ENCODE measurements around the gene TCTA. TPM values are rescaled to one million over a fixed set of nuclear protein-coding genes. Genes with fewer than 3 reads are reported as not detected.

TCTA gene
- total and polyA plus RNA-seq, 2 of the 8 experiments (the other 6 are each of a cell fraction or from before 2014, with no cell fraction given), result 6.2 to 11.0 TPM

GRCh38 chr3:49388289-49388820, 23.9 kb upstream of the TCTA start:
- H3K9me3 ChIP-seq (ENCODE audit: insufficient read depth in 2 of 2, low read depth in 1 of 2, low read length in 1 of 2), result no peaks in the 10 kb centered on the region
- H3K27ac ChIP-seq (ENCODE audit: low read depth, low read length), result no peak overlapping the region
- H3K23me2 ChIP-seq (ENCODE audit: low read depth, low read length), result 0 out of 2 replicates have a peak, but pooled peaks cover 2% of the 10 kb centered on the region
- peaks cover 9 to 95% of the 10 kb centered on the region in 2 experiments for H3K79me2 ChIP-seq (ENCODE audit: control insufficient read depth in 1 of 2, insufficient read depth in 2 of 2, low read length in 2 of 2)
- peaks cover 13% of the 10 kb centered on the region for H3K79me1 ChIP-seq (ENCODE audit: low read depth, low read length)
- no peak for TF ChIP-seq GABPA (IDR thresholded peaks at IDR 0.05; ENCODE audit: borderline replicate concordance, insufficient read depth, low read length)
- TF ChIP-seq JUND (IDR thresholded peaks at IDR 0.05; ENCODE audit: low read length), result no peak
- no peak for TF ChIP-seq CBX5 (IDR thresholded peaks at IDR 0.05; ENCODE audit: low read depth, low read length)
- no peak for TF ChIP-seq BCL11A (IDR thresholded peaks at IDR 0.05; ENCODE audit: low read depth in 2 of 2, low read length in 2 of 2)
- no peak overlapping the region for H4K5ac ChIP-seq (ENCODE audit: insufficient read length, low read depth, low read length)
- FAIRE-seq (no peak), DNase-seq (ENCODE audit: low read depth in 1 of 2, low spot score in 2 of 2) (no peak)
- no peak overlapping the region for H3K4me2 ChIP-seq (ENCODE audit: insufficient read depth in 1 of 2, low read depth in 2 of 2, low read length in 2 of 2)
- H4K20me1 ChIP-seq (replicated peaks in 1 of 2; ENCODE audit: control insufficient read depth in 1 of 2, insufficient read depth in 2 of 2, low read length in 2 of 2), result peaks cover 6 to 22% of the 10 kb centered on the region in 2 experiments
- no peak overlapping the region for H2AK5ac ChIP-seq (ENCODE audit: low read depth, low read length)
- H3K18ac ChIP-seq (ENCODE audit: extremely low read depth, low read length), result no peak overlapping the region
- H3K56ac ChIP-seq (replicated peaks; ENCODE audit: insufficient read length, low read depth, low read length), result no peak overlapping the region
- H2BK20ac ChIP-seq (ENCODE audit: low read length), result no peak overlapping the region
- CTCF ChIA-PET (ENCODE audit: partially characterized antibody), result interaction anchor here (0.6 to 1.6 kb wide), 3 partner anchors 13 to 649 kb away, joined by 3 to 4 read pairs (median 3); no protein-coding TSS in a partner anchor
- H3K4me1 ChIP-seq (replicated peaks in 1 of 4; ENCODE audit: control insufficient read depth in 3 of 4, insufficient read depth in 4 of 4, low read length in 3 of 4), result no peaks in the 10 kb centered on the region
- no peak overlapping the region for H4K91ac ChIP-seq (replicated peaks; ENCODE audit: insufficient read length, low read length)
- no peak overlapping the region for H3K4me3 ChIP-seq (ENCODE audit: extremely low read depth in 1 of 4, insufficient read depth in 2 of 4, low read depth in 3 of 4, low read length in 4 of 4)
- WGBS, 2 experiments (ENCODE audit: extremely low coverage in 1 of 2, insufficient coverage in 1 of 2, insufficient read length in 1 of 2, insufficient replicate concordance in 2 of 2, low coverage in 1 of 2, low lambda C conversion rate in 2 of 2, missing lambda C conversion rate in 1 of 2), result 96% methylated on average over 1 of the region's 1 CpG; no CpG with 5 or more reads in 1 of the 2 experiments
- no peak overlapping the region for H2AFZ ChIP-seq (ENCODE audit: low read length)
- no peak overlapping the region for H3K4ac ChIP-seq (replicated peaks; ENCODE audit: insufficient read length, low read depth, low read length)
- no peaks in the 10 kb centered on the region; a peak in 1 of 8 replicates for H3K36me3 ChIP-seq (ENCODE audit: control insufficient read depth in 2 of 4, insufficient read depth in 4 of 4, low read length in 3 of 4)
- H3K23ac ChIP-seq (ENCODE audit: insufficient read length), result no peak overlapping the region
- H2BK120ac ChIP-seq (replicated peaks; ENCODE audit: low read depth, low read length), result no peak overlapping the region
- H4K8ac ChIP-seq (ENCODE audit: extremely low read depth, insufficient read depth, low read length), result no peak overlapping the region
- no peaks in the 10 kb centered on the region for H3K27me3 ChIP-seq (replicated peaks in 1 of 4; ENCODE audit: control insufficient read depth in 3 of 4, extremely low read depth in 1 of 4, insufficient read depth in 3 of 4, low read length in 3 of 4)
- POLR2A ChIA-PET (ENCODE audit: partially characterized antibody), result interaction anchor here (0.7 to 1.8 kb wide), 5 partner anchors 8 to 48 kb away, joined by 3 to 7 read pairs (median 3); partner anchors contain the start of genes GPX1, NICN1, RHOA and TCTA
- H3K14ac ChIP-seq (ENCODE audit: insufficient read length), result no peak overlapping the region
- H2BK5ac ChIP-seq (ENCODE audit: low read depth, low read length), result no peak overlapping the region
- no peak overlapping the region for H3K9ac ChIP-seq (replicated peaks in 1 of 4; ENCODE audit: extremely low read depth in 1 of 4, low read depth in 3 of 4, low read length in 3 of 4)
- H2BK12ac ChIP-seq (ENCODE audit: low read depth, low read length), result no peak overlapping the region
- H2BK15ac ChIP-seq (ENCODE audit: low read length), result no peak overlapping the region
